OCI-LY1 (cell line): ENCODE data around the gene DNAI4.
"Not testable (repeated sequence)": the region's sequence is repeated elsewhere in the genome, so short reads cannot be mapped to it uniquely, and the experiment has no call there.

Experiments
- CTCF ChIP-seq: fragments of 200-600 bp; sonication (generic), shearing (Covaris generic); IDR thresholded peaks from 2 replicates; pipeline ENCODE4 v1.5.1; 2017; ENCODE audit warnings: mild to moderate bottlenecking, antibody characterized with exemption, low read length, moderate library complexity, mixed read lengths
- EZH2 ChIP-seq: fragments of 200-600 bp; sonication (generic), shearing (Covaris generic); IDR thresholded peaks from 2 replicates; pipeline ENCODE4 v1.8.0; 2017; ENCODE audit warnings: borderline replicate concordance, mixed run types, mild to moderate bottlenecking, antibody characterized with exemption, low read length, moderate library complexity, mixed read lengths

GRCh38 chr1:66872024-66872423, 52.6 kb downstream of the DNAI4 start:
- not testable (repeated sequence) for TF ChIP-seq CTCF, EZH2
